Esophagus squamous epithelium (tissue), 5 donors: ENCODE results near the gene NAPSA. TPM values are rescaled to one million over a fixed set of nuclear protein-coding genes. Genes with fewer than 3 reads are reported as not detected.
"Not testable (repeated sequence)": the region's sequence is repeated elsewhere in the genome, so short reads cannot be mapped to it uniquely, and the experiment has no call there.

Experiments
- DNase-seq: peaks from one replicate; lab custom pipeline; 2025; lab: John Stamatoyannopoulos, UW
- H3K27ac ChIP-seq, 4 donors: fragments of 200-600 bp; sonication (generic); one replicate each; pipeline ENCODE4 v1.5.1; 2016 to 2019; ENCODE audit warnings: mild to moderate bottlenecking in 1 of 4
- H3K27me3 ChIP-seq, 4 donors: fragments of 200-600 bp; sonication (generic); 1 replicate in 3 of 4; 2 replicates in 1 of 4; pipeline versions ENCODE4 v1.5.1 to v1.6.0; 2017 to 2021; ENCODE audit warnings: antibody characterized with exemption in 1 of 4
- H3K36me3 ChIP-seq, 3 donors: fragments of 200-600 bp; sonication (generic); one replicate each; pipeline ENCODE4 v1.5.1; 2016 to 2019
- H3K4me1 ChIP-seq, 3 donors: fragments of 200-600 bp; sonication (generic); one replicate each; pipeline ENCODE4 v1.5.1; 2017 to 2019
- H3K4me3 ChIP-seq, 4 donors: fragments of 200-600 bp; sonication (generic); 1 replicate in 3 of 4; 2 replicates in 1 of 4; pipeline ENCODE4 v1.5.1; 2016 to 2019; ENCODE audit warnings: mild to moderate bottlenecking in 2 of 4, moderate library complexity in 1 of 4
- H3K9me3 ChIP-seq, 3 donors: fragments of 200-600 bp; sonication (generic); one replicate each; pipeline ENCODE4 v1.5.1; 2016 to 2019
- POLR2A ChIP-seq, 4 donors: fragments of 450-650 bp; IDR thresholded peaks; one replicate each; pipeline ENCODE4 v1.6.1; 2017; ENCODE audit warnings: antibody characterized with exemption in 4 of 4, mild to moderate bottlenecking in 4 of 4, moderate library complexity in 3 of 4
- WGBS, 2 donors: methylation state at CpG; one replicate each; pipeline ENCODE4 v1.1.5; 2018; 5-methylcytosine and 5-hydroxymethylcytosine counted together
- intact Hi-C: fragments of 100-400 bp; cut with DNase I; formaldehyde crosslinking; loops from one replicate; pipeline ENCODE4 v1.15.0; 2022
- total RNA-seq, 4 donors: library from RNA; depleted of rRNA; stranded (reverse); fragments of >200 nt; gene quantifications; one replicate each; pipeline ENCODE4 v1.1.0, GENCODE V29; 2016
- TF ChIP-seq, protein P1 (sequence below), 6 experiments: fragments of 450-650 bp in 4 of 6; fragments of 200-600 bp in 2 of 6; sonication (generic) in 2 of 6; IDR thresholded peaks; one replicate each; pipeline ENCODE4 v1.5.1; 2016 to 2019; ENCODE audit warnings: antibody characterized with exemption in 6 of 6, mild to moderate bottlenecking in 4 of 6, moderate library complexity in 4 of 6
- donor health status: DM: yes; HTN: yes; CAD: no.

Gene NAPSA
- total RNA-seq, 4 donors from 2014 or later: 0.38 TPM; not detected in 3

DNA sequence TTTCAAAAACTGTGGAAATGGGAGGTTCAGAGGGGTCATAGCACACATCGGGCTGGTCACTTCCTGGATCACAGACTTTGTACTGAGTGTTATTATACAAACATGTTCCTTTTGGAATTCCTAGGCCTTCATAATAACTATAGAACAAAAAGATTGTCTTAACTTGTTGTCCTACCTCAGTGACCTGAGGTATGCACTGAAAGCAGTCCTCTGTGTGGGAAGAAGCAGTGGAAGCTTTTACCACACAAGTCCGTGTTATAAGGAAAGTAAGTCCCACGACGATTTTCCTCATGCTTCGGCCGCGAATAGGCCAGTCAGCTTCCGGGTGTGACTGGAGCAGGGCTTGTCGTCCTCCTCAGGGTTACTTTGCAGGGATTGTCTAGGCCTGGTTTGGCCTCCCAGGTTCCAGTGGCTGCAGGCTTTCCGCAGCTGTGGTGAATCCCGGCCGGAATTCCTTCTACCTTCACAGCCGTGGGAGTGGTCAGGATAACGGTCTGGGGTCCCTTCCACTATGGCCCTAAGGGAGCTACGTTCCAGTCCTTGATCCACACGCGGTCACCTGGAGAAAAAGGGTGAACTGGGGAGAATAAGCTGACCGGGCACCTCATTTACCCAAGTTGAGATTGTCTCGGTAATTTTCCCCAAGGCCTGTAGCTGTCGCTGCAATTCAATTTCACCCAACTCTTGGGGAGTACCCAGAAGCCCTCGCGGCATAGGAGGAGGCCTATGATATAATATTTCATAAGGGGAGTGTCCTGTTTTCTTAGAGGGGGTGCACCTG, 16.0 kb downstream of the NAPSA start:
- WGBS, 2 donors: 57 to 70% methylated on average over 13 to 17 of the region's 22 CpGs
- no peaks in the 10 kb centered on the region for H3K36me3 ChIP-seq
- peaks cover 0 to 10% (median 7%) of the 10 kb centered on the region in 3 donors for H3K9me3 ChIP-seq
- intact Hi-C loops: no loop called here
- H3K27me3 ChIP-seq: no peaks in the 10 kb centered on the region
- TF ChIP-seq, protein P1, sequence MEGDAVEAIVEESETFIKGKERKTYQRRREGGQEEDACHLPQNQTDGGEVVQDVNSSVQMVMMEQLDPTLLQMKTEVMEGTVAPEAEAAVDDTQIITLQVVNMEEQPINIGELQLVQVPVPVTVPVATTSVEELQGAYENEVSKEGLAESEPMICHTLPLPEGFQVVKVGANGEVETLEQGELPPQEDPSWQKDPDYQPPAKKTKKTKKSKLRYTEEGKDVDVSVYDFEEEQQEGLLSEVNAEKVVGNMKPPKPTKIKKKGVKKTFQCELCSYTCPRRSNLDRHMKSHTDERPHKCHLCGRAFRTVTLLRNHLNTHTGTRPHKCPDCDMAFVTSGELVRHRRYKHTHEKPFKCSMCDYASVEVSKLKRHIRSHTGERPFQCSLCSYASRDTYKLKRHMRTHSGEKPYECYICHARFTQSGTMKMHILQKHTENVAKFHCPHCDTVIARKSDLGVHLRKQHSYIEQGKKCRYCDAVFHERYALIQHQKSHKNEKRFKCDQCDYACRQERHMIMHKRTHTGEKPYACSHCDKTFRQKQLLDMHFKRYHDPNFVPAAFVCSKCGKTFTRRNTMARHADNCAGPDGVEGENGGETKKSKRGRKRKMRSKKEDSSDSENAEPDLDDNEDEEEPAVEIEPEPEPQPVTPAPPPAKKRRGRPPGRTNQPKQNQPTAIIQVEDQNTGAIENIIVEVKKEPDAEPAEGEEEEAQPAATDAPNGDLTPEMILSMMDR (IDR thresholded peaks at IDR 0.05): peak in 1 of 6 experiments; percentile 15
- no peak for TF ChIP-seq POLR2A (IDR thresholded peaks at IDR 0.05)
- H3K4me3 ChIP-seq: no peak overlapping the region
- peak overlapping the region in 2 of 4 donors; percentile 42 to 60 for H3K27ac ChIP-seq
- no peak for DNase-seq
- H3K4me1 ChIP-seq: peaks cover 0 to 25% (median 2%) of the 10 kb centered on the region in 3 donors

DNA sequence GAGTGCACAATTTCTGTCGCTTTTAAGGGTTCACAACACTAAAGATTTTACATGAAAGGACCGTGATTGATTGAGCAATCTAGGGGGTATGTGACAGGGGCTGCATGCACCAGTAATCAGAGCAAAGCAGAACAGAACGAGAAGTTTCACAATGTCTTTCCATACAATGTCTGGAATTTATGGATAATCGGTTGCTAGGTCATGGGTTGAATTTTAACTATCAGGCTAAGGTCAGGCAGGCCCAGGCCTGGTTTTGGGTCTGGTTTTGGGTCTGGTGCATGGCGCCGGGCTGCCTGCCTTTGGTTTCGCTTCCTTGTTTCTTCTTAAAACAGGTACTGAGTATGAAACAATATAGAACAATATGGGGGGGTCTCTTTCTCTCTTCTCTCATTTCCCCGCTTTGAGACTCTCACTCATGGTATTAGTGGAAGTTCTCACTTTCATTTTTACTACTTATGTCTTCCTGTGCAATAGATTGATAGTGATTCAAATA, 18.3 kb downstream of the NAPSA start:
- H3K4me1 ChIP-seq: peaks cover 0 to 25% (median 2%) of the 10 kb centered on the region in 3 donors
- intact Hi-C loops, H3K4me3 ChIP-seq, H3K27ac ChIP-seq, H3K36me3 ChIP-seq, DNase-seq, H3K27me3 ChIP-seq: not testable (repeated sequence)
- 70 to 74% methylated on average over 8 of the region's 8 CpGs for whole genome bisulfite sequencing, 2 donors
- peaks cover 0 to 16% (median 14%) of the 10 kb centered on the region in 3 donors for H3K9me3 ChIP-seq

DNA sequence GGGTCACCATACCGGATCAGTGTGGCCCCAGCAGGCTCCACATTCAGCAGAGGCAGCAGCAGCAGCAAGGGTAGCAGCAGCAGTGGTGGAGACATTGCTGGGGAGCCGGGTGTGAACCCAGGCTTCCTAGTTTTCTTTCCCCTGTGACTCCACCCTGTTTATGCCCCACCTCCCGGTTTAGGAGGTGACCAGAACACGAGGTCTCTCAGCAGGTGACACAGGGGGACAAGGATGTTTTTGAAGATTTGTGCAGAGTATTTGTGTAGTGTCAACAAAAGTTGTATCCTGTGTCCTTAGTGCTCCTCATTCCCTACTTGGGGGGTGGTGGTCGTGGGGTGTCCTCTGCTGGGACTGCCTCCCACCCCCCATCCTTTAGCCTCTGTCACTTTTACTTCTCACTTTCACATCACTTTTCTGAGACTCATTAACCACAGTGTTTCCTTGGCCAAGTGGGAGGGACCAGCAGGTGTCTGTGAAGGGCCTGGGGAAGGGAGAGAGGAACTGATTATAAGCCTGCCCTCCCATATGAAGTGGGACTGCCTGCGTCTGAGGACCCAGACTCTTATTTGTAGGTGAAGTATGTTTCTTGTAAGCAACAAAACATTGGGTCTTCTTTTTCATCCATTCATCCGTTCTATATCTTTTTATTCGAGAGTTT, 20.6 kb downstream of the NAPSA start:
- intact Hi-C loops: no loop called here

DNA sequence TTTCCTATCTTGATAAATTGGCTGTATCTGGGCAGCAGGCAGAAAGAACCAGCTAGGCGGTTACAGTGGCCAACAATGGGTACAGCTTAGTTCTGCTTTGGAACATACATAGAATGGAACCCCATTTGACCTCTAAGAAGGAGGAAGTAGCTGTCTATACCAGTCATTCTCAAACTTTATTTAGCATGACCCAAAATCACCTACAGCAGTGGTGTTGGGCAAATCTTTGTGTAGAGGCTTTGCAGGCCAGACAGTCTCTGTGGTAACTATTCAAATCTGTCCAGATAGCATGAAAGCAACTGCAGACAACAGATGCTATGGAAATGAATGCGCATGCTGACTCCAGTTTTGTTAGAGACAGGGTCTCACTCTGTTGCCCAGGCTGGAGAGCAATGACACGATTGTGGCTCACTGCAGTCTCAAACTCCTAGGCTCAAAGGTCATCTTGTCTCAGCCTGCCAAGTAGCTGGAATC, 24.3 kb downstream of the NAPSA start:
- H3K27me3 ChIP-seq: no peaks in the 10 kb centered on the region
- H3K27ac ChIP-seq: no peak overlapping the region
- intact Hi-C loops: no loop called here
- peaks cover 0 to 16% (median 14%) of the 10 kb centered on the region in 3 donors for H3K9me3 ChIP-seq
- no peaks in the 10 kb centered on the region for H3K4me1 ChIP-seq
- WGBS, 2 donors: 68 to 80% methylated on average over 3 of the region's 3 CpGs
- no peak overlapping the region for H3K4me3 ChIP-seq
- no peaks in the 10 kb centered on the region for H3K36me3 ChIP-seq
- DNase-seq: no peak
- no peak for TF ChIP-seq POLR2A (IDR thresholded peaks at IDR 0.05)
- TF ChIP-seq, protein P1 (IDR thresholded peaks at IDR 0.05): no peak

More for the DNA sequence above, 20.6 kb downstream of the NAPSA start:
- Histone ChIP-seq H3K9me3 (peaks cover 0 to 16% (median 14%) of the 10 kb centered on the region in 3 donors), H3K36me3 (no peaks in the 10 kb centered on the region), H3K27ac (no peak overlapping the region), H3K4me3 (no peak overlapping the region), H3K27me3 (no peaks in the 10 kb centered on the region), H3K4me1 (peaks cover 0 to 9% (median 2%) of the 10 kb centered on the region in 3 donors)
- 57 to 62% methylated on average over 7 to 8 of the region's 8 CpGs for WGBS, 2 donors
- TF ChIP-seq, protein P1 (IDR thresholded peaks at IDR 0.05): no peak
- TF ChIP-seq POLR2A (IDR thresholded peaks at IDR 0.05): peak in 1 of 4 donors; percentile 16
- no peak for DNase-seq

DNA sequence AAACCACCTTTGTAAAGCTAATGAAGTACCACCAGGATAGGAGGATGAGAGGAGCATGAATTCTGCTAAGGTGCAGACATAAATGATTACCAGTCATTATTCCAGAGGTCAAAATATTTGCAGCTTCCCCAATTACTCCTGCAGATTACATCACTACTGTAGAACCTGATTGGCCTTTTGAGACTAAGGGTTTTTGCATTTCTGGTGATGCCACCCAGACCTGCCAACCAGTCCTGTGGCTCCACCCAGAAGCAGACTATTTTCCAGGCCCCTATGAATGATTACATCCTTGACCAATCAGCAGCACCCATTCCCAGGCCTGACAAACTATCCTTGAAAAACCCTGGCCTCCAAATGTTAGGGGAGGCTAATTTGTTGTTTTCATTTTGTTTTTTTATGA, 25.1 kb downstream of the NAPSA start:
- TF ChIP-seq, protein P1 (IDR thresholded peaks at IDR 0.05): no peak
- TF ChIP-seq POLR2A (IDR thresholded peaks at IDR 0.05): no peak
- no peaks in the 10 kb centered on the region for H3K36me3 ChIP-seq
- peaks cover 0 to 4% (median 0%) of the 10 kb centered on the region in 4 donors for H3K27me3 ChIP-seq
- no peak overlapping the region for H3K4me3 ChIP-seq
- DNase-seq: no peak
- H3K9me3 ChIP-seq: peaks cover 0 to 15% (median 14%) of the 10 kb centered on the region in 3 donors
- intact Hi-C loops: no loop called here
- no peak overlapping the region for H3K27ac ChIP-seq
- H3K4me1 ChIP-seq: no peaks in the 10 kb centered on the region

DNA sequence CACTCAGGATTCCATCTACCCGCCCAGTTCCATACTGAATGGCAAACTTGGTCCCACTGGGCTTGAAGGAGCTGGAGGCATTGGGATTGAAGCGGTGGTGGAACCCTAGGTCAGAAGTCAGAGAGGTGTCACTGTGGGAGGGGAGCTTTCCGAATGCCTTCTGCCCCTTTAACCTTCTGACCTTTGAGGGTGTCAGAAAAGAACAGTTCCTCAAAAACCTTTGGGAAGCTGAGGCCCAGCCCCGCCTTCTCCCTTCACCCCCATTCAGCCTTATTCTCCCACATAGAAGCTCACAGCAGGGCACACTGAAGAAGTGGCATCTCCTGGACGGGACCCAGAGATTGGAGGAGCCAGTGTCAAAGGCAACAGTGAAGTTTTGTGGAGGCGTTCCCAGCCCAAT, 28.4 kb downstream of the NAPSA start:
- DNase-seq, H3K4me3 ChIP-seq, intact Hi-C loops, H3K36me3 ChIP-seq, H3K27ac ChIP-seq, H3K9me3 ChIP-seq: not testable (repeated sequence)
- WGBS, 2 donors: 79 to 90% methylated on average over 3 to 4 of the region's 6 CpGs
- Histone ChIP-seq H3K4me1 (peaks cover 5 to 24% (median 7%) of the 10 kb centered on the region in 3 donors), H3K27me3 (peaks cover 0 to 37% (median 5%) of the 10 kb centered on the region in 4 donors)
